GM12865 (cell line): ENCODE results near the gene CSTPP1.

Experiments
- DNase-seq: peaks from one replicate; pipeline ENCODE4 v3.0.0; 2010; ENCODE audit warnings: low read depth
- H3K4me3 ChIP-seq: 2 replicates; pipeline ENCODE4 v1.5.1; 2011; ENCODE audit warnings: mild to moderate bottlenecking, low read depth, low read length, control low read depth
- CTCF ChIP-seq: IDR thresholded peaks from 2 replicates; pipeline ENCODE4 v1.5.1; 2011; ENCODE audit warnings: low read length, control low read depth, low read depth, inconsistent platforms; ENCODE audit not compliant: insufficient read depth; ENCODE audit errors: missing control alignments

Gene CSTPP1

GRCh38 chr11:46936138-46937110 is at the start of gene CSTPP1:
Gene CSTPP1 (plus strand): TSS chr11:46936761. CDS start chr11:46936806, 45 bp downstream.
- peak; percentile 96 for DNase-seq
- no peak for TF ChIP-seq CTCF
- H3K4me3 ChIP-seq, result peak within 1 kb of the TSS; percentile 86

- no peak overlapping the region for H3K4me3 ChIP-seq
- DNase-seq, result no peak
- no peak for TF ChIP-seq CTCF
Measured at GRCh38 chr11:46888636-46889035, 47.9 kb upstream of the CSTPP1 start.

GRCh38 chr11:46889251-46889650 is 47.3 kb upstream of the CSTPP1 start:
- H3K4me3 ChIP-seq, result no peak overlapping the region
- no peak for DNase-seq
- TF ChIP-seq CTCF, result no peak

- H3K4me3 ChIP-seq, result no peak overlapping the region
- peak; percentile 79 for DNase-seq
- TF ChIP-seq CTCF, result peak; percentile 87
Measured at GRCh38 chr11:46889689-46890475, 46.7 kb upstream of the CSTPP1 start.

GRCh38 chr11:46890665-46891064 is 45.9 kb upstream of the CSTPP1 start:
- TF ChIP-seq CTCF, result no peak
- H3K4me3 ChIP-seq, result no peak overlapping the region
- DNase-seq, result no peak

- no peak for TF ChIP-seq CTCF
- no peak overlapping the region for H3K4me3 ChIP-seq
- DNase-seq, result no peak
Measured at GRCh38 chr11:46892109-46892508, 44.5 kb upstream of the CSTPP1 start.
